SJSA1 (cell line): ENCODE measurements around the gene TARBP1. TPM values are rescaled to one million over a fixed set of nuclear protein-coding genes. Genes with fewer than 3 reads are reported as not detected.

Experiments
- DNase-seq, 2 experiments: peaks; one replicate each; pipeline ENCODE4 v3.0.0-alpha.2; 2015 to 2020; ENCODE audit warnings: low spot score in 2 of 2, low read depth in 1 of 2
- H3K27ac ChIP-seq: fragments of 250-450 bp; sonication (Bioruptor Pico); 2 replicates; pipeline ENCODE4 v1.5.1; 2020; ENCODE audit warnings: mild to moderate bottlenecking, moderate library complexity
- H3K27me3 ChIP-seq: fragments of 250-450 bp; sonication (Bioruptor Pico); replicated peaks from 2 replicates; pipeline ENCODE4 v1.5.1; 2020; ENCODE audit warnings: mild to moderate bottlenecking, moderate library complexity
- H3K36me3 ChIP-seq: fragments of 250-450 bp; sonication (Bioruptor Pico); 2 replicates; pipeline ENCODE4 v1.5.1; 2020; ENCODE audit warnings: mild to moderate bottlenecking
- H3K4me1 ChIP-seq: fragments of 250-450 bp; sonication (Bioruptor Pico); replicated peaks from 2 replicates; pipeline ENCODE4 v1.6.1; 2021; ENCODE audit warnings: mild to moderate bottlenecking
- H3K4me3 ChIP-seq: fragments of 250-450 bp; sonication (Bioruptor Pico); 2 replicates; pipeline ENCODE4 v1.5.1; 2020; ENCODE audit warnings: mild to moderate bottlenecking
- H3K9me3 ChIP-seq: fragments of 250-450 bp; sonication (Bioruptor Pico); replicated peaks from 2 replicates; pipeline ENCODE4 v1.5.1; 2020; ENCODE audit warnings: mild to moderate bottlenecking
- total RNA-seq: library from RNA; depleted of rRNA; stranded (reverse); fragments of >200 nt; shearing (Covaris generic); gene quantifications from 2 replicates; pipeline ENCODE4 v1.2.3, GENCODE V29; 2014

TARBP1 gene
- total RNA-seq, 1 experiment from 2014 or later = 18.9 TPM

- Histone ChIP-seq H3K36me3 (peaks cover 11% of the 10 kb centered on the region; the same call in 1 of the 2 replicates), H3K4me1 (no peaks in the 10 kb centered on the region), H3K27me3 (no peaks in the 10 kb centered on the region), H3K9me3 (no peaks in the 10 kb centered on the region), H3K4me3 (no peak overlapping the region), H3K27ac (no peak overlapping the region)
- DNase-seq = no peak
Observed at GRCh38 chr1:234468580-234468979, 10.4 kb downstream of the TARBP1 start.

GRCh38 chr1:234467821-234468220, 11.2 kb downstream of the TARBP1 start:
- no peaks in the 10 kb centered on the region for H3K4me1 ChIP-seq
- DNase-seq = no peak

GRCh38 chr1:234466945-234467344, 12.0 kb downstream of the TARBP1 start:
- peaks cover 16% of the 10 kb centered on the region for H3K36me3 ChIP-seq
- H3K4me1 ChIP-seq = no peaks in the 10 kb centered on the region
- H3K27ac ChIP-seq = no peak overlapping the region
- DNase-seq = no peak
- no peak overlapping the region for H3K4me3 ChIP-seq
- no peaks in the 10 kb centered on the region for H3K27me3 ChIP-seq
- H3K9me3 ChIP-seq = no peaks in the 10 kb centered on the region

More at GRCh38 chr1:234467821-234468220, 11.2 kb downstream of the TARBP1 start:
- H3K36me3 ChIP-seq = peaks cover 16% of the 10 kb centered on the region
- H3K4me3 ChIP-seq = no peak overlapping the region
- no peaks in the 10 kb centered on the region for H3K27me3 ChIP-seq
- H3K27ac ChIP-seq = no peak overlapping the region
- H3K9me3 ChIP-seq = no peaks in the 10 kb centered on the region

GRCh38 chr1:234463749-234464148, 15.2 kb downstream of the TARBP1 start:
- no peak overlapping the region for H3K27ac ChIP-seq
- H3K27me3 ChIP-seq = no peaks in the 10 kb centered on the region
- no peak for DNase-seq
- no peaks in the 10 kb centered on the region for H3K9me3 ChIP-seq
- H3K4me3 ChIP-seq = no peak overlapping the region
- H3K4me1 ChIP-seq = no peaks in the 10 kb centered on the region
- H3K36me3 ChIP-seq = peaks cover 16% of the 10 kb centered on the region

- no peak overlapping the region for H3K27ac ChIP-seq
- H3K4me1 ChIP-seq = no peaks in the 10 kb centered on the region
- DNase-seq = no peak
- H3K4me3 ChIP-seq = no peak overlapping the region
- no peaks in the 10 kb centered on the region for H3K27me3 ChIP-seq
- H3K9me3 ChIP-seq = no peaks in the 10 kb centered on the region
- H3K36me3 ChIP-seq = peaks cover 10% of the 10 kb centered on the region; the same call in 1 of the 2 replicates
Observed at GRCh38 chr1:234460652-234461051, 18.3 kb downstream of the TARBP1 start.

- no peaks in the 10 kb centered on the region for H3K9me3 ChIP-seq
- peaks cover 8% of the 10 kb centered on the region; the same call in 1 of the 2 replicates for H3K36me3 ChIP-seq
- H3K4me3 ChIP-seq = no peak overlapping the region
- no peak for DNase-seq
- H3K27me3 ChIP-seq = no peaks in the 10 kb centered on the region
- no peaks in the 10 kb centered on the region for H3K4me1 ChIP-seq
- no peak overlapping the region for H3K27ac ChIP-seq
Observed at GRCh38 chr1:234458352-234459017, 20.5 kb downstream of the TARBP1 start.

GRCh38 chr1:234454926-234455325, 24.1 kb downstream of the TARBP1 start:
- H3K4me3 ChIP-seq = no peak overlapping the region
- no peak for DNase-seq
- no peaks in the 10 kb centered on the region for H3K27me3 ChIP-seq

GRCh38 chr1:234452406-234452965, 26.5 kb downstream of the TARBP1 start:
- H3K27me3 ChIP-seq = no peaks in the 10 kb centered on the region
- H3K36me3 ChIP-seq = 0 out of 2 replicates have a peak, but pooled peaks cover 8% of the 10 kb centered on the region
- no peak overlapping the region for H3K27ac ChIP-seq
- DNase-seq = no peak
- H3K9me3 ChIP-seq = no peaks in the 10 kb centered on the region
- H3K4me1 ChIP-seq = no peaks in the 10 kb centered on the region; the same call in none of the 2 replicates
- no peak overlapping the region for H3K4me3 ChIP-seq

More at GRCh38 chr1:234454926-234455325, 24.1 kb downstream of the TARBP1 start:
- Histone ChIP-seq H3K36me3 (0 out of 2 replicates have a peak, but pooled peaks cover 4% of the 10 kb centered on the region), H3K27ac (no peak overlapping the region), H3K9me3 (no peaks in the 10 kb centered on the region), H3K4me1 (no peaks in the 10 kb centered on the region; the same call in none of the 2 replicates)

- H3K27me3 ChIP-seq = no peaks in the 10 kb centered on the region
- no peak overlapping the region for H3K27ac ChIP-seq
- H3K4me3 ChIP-seq = no peak overlapping the region
- H3K9me3 ChIP-seq = no peaks in the 10 kb centered on the region
- 0 out of 2 replicates have a peak, but pooled peaks cover 5% of the 10 kb centered on the region for H3K36me3 ChIP-seq
- no peaks in the 10 kb centered on the region for H3K4me1 ChIP-seq
- no peak for DNase-seq
Observed at GRCh38 chr1:234440348-234440747, 38.6 kb downstream of the TARBP1 start.

GRCh38 chr1:234438579-234438978, 40.4 kb downstream of the TARBP1 start:
- no peak overlapping the region for H3K4me3 ChIP-seq
- no peaks in the 10 kb centered on the region for H3K27me3 ChIP-seq
- no peaks in the 10 kb centered on the region for H3K9me3 ChIP-seq
- 0 out of 2 replicates have a peak, but pooled peaks cover 5% of the 10 kb centered on the region for H3K36me3 ChIP-seq
- no peak overlapping the region for H3K27ac ChIP-seq
- DNase-seq = no peak
- no peaks in the 10 kb centered on the region; the same call in 1 of the 2 replicates for H3K4me1 ChIP-seq

- H3K9me3 ChIP-seq = no peaks in the 10 kb centered on the region
- no peak overlapping the region for H3K4me3 ChIP-seq
- H3K27ac ChIP-seq = no peak overlapping the region
- peaks cover 8% of the 10 kb centered on the region; the same call in 1 of the 2 replicates for H3K36me3 ChIP-seq
- no peaks in the 10 kb centered on the region for H3K27me3 ChIP-seq
- no peaks in the 10 kb centered on the region; the same call in 1 of the 2 replicates for H3K4me1 ChIP-seq
- DNase-seq = no peak
Observed at GRCh38 chr1:234437423-234438171, 41.4 kb downstream of the TARBP1 start.

- no peaks in the 10 kb centered on the region for H3K27me3 ChIP-seq
- H3K9me3 ChIP-seq = no peaks in the 10 kb centered on the region
- H3K4me1 ChIP-seq = no peaks in the 10 kb centered on the region; the same call in 1 of the 2 replicates
- no peak overlapping the region for H3K4me3 ChIP-seq
- H3K27ac ChIP-seq = no peak overlapping the region
- DNase-seq = no peak
- peaks cover 6% of the 10 kb centered on the region; the same call in 1 of the 2 replicates for H3K36me3 ChIP-seq
Observed at GRCh38 chr1:234435620-234436019, 43.4 kb downstream of the TARBP1 start.

- H3K36me3 ChIP-seq = peaks cover 9% of the 10 kb centered on the region
- DNase-seq = no peak
Observed at GRCh38 chr1:234434706-234435105, 44.3 kb downstream of the TARBP1 start.

More at GRCh38 chr1:234434706-234435105, 44.3 kb downstream of the TARBP1 start:
- no peaks in the 10 kb centered on the region for H3K9me3 ChIP-seq
- no peak overlapping the region for H3K4me3 ChIP-seq
- no peaks in the 10 kb centered on the region for H3K27me3 ChIP-seq
- H3K4me1 ChIP-seq = no peaks in the 10 kb centered on the region; the same call in 1 of the 2 replicates
- H3K27ac ChIP-seq = no peak overlapping the region
